Prostate gland (tissue), 2 donors: ENCODE results near the gene NGDN. TPM values are rescaled to one million over a fixed set of nuclear protein-coding genes. Genes with fewer than 3 reads are reported as not detected.

ENCODE experiments used
- DNase-seq: peaks from one replicate; pipeline ENCODE4 v3.0.0-alpha.2; 2019; ENCODE audit warnings: low spot score
- H3K27ac ChIP-seq, 2 donors: fragments of 200-600 bp; sonication (generic); 2 replicates each; pipeline ENCODE4 v1.5.1; 2017 to 2019
- H3K27me3 ChIP-seq: fragments of 200-600 bp; sonication (generic); replicated peaks from 2 replicates; pipeline ENCODE4 v1.5.1; 2019; ENCODE audit not compliant: insufficient read depth
- H3K36me3 ChIP-seq, 2 donors: fragments of 200-600 bp; sonication (generic); 1 replicate in 1 of 2; 2 replicates in 1 of 2; pipeline versions ENCODE4 v1.5.1 to v1.8.1; 2017 to 2019
- H3K4me1 ChIP-seq: fragments of 200-600 bp; sonication (generic); replicated peaks from 2 replicates; pipeline ENCODE4 v1.5.1; 2019
- H3K4me3 ChIP-seq, 2 donors: fragments of 200-600 bp; sonication (generic); 2 replicates each; pipeline ENCODE4 v1.5.1; 2017 to 2019
- H3K9me3 ChIP-seq: fragments of 200-600 bp; sonication (generic); 2 replicates; pipeline ENCODE4 v1.5.1; 2017
- CTCF ChIP-seq, 4 experiments: fragments of 200-600 bp in 2 of 4; fragments of 450-650 bp in 2 of 4; sonication (generic) in 2 of 4; IDR thresholded peaks; 1 replicate in 3 of 4; 2 replicates in 1 of 4; pipeline ENCODE4 v1.5.1; 2016 to 2019; ENCODE audit warnings: antibody characterized with exemption in 4 of 4, mild to moderate bottlenecking in 2 of 4, moderate library complexity in 2 of 4
- POLR2A ChIP-seq: fragments of 450-650 bp; IDR thresholded peaks from one replicate; pipeline ENCODE4 v1.6.1; 2016; ENCODE audit warnings: antibody characterized with exemption, mild to moderate bottlenecking
- POLR2AphosphoS5 ChIP-seq: sonication (generic); formaldehyde crosslinking; IDR thresholded peaks from one replicate; pipeline ENCODE4 v1.6.1; 2017; ENCODE audit warnings: antibody characterized with exemption
- WGBS: methylation state at CpG from one replicate; pipeline ENCODE4 v1.1.5; 2018; 5-methylcytosine and 5-hydroxymethylcytosine counted together
- intact Hi-C: fragments of 100-400 bp; cut with DNase I; formaldehyde crosslinking; loops from one replicate; pipeline ENCODE4 v1.14.2; 2022
- total RNA-seq, 2 donors: library from RNA; depleted of rRNA; stranded (reverse); fragments of >200 nt; gene quantifications; one replicate each; pipeline ENCODE4 v1.1.0, GENCODE V29; 2016

Gene NGDN
- total RNA-seq, 2 donors from 2014 or later = 33.7 to 37.0 TPM

GRCh38 chr14:23522643-23523198 is 53.2 kb downstream of the NGDN start:
- DNase-seq = no peak
- Histone ChIP-seq H3K27ac (no peak overlapping the region), H3K9me3 (no peaks in the 10 kb centered on the region), H3K36me3 (no peaks in the 10 kb centered on the region), H3K4me1 (no peaks in the 10 kb centered on the region), H3K4me3 (no peak overlapping the region), H3K27me3 (no peaks in the 10 kb centered on the region)
- TF ChIP-seq POLR2AphosphoS5 (no peak), CTCF (IDR thresholded peaks at IDR 0.05) (no peak), POLR2A (no peak)
- intact Hi-C loops = no loop called here
- 92% methylated on average over 9 of the region's 9 CpGs for WGBS

DNA sequence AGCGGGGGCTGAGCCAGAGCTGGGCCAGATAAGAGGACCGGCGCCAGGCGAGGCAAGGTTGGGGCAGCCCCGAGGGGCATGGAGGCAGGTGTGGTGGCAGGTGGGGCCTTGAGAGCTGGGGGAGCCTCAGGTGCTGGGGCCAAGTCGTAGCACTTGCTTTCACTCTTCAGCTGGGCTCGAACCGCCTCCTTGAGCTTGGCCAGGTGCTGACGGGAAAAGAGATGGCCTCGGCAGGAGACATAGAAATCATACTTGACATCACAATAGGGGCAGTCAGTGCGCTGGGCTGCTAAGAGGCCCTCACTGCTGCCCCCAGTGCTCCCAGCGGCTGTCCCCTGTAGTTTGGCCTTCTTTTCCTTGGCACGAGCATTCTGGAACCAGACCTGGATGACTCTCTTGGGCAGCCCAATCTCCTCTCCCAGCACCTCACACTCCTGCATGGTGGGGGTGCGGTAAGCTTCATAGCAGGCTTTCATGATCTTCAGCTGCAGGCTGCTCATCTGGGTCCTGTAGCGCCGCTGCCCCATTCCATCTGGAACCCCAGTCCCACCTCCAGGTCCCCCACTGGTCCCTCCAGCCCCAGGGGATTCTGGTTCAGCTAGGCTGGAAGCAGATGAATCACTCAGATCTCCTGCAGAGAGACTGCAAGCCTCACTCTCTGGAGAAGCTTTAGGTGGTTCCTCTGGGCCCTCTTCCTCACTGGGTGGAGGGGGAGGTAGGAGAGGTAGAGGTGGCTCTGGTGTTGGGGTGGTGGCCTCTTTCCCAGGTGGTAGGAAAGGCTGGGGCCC is 53.9 kb downstream of the NGDN start:
- intact Hi-C loops = no loop called here
- WGBS = 88% methylated on average over 16 of the region's 16 CpGs
- no peaks in the 10 kb centered on the region for H3K36me3 ChIP-seq

DNA sequence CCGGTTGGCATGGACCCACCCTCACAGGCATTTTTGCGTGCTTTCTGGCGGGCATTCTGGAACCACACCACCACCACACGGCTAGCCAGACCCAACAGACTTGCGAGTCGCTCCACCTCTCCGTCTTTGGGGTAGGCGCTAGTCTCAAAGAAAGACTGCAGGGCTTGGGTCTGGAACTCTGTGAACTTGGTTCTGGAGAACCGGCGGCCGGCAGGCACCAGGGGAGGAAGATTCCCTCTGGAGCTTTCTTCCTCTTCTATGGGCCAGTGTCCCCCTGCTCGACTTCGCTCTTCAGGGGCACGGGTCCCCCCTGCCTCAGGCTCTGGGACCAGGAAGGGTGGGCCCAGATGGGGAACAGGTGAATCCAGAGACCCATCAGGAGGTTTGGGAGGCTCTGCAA is 55.5 kb downstream of the NGDN start:
- H3K4me3 ChIP-seq = no peak overlapping the region
- 95% methylated on average over 14 of the region's 14 CpGs for WGBS
- no peak overlapping the region for H3K27ac ChIP-seq
- no peaks in the 10 kb centered on the region for H3K36me3 ChIP-seq
- H3K27me3 ChIP-seq = no peaks in the 10 kb centered on the region
- no peaks in the 10 kb centered on the region for H3K4me1 ChIP-seq
- intact Hi-C loops = no loop called here
- no peak for TF ChIP-seq CTCF (IDR thresholded peaks at IDR 0.05)
- TF ChIP-seq POLR2AphosphoS5 = no peak
- TF ChIP-seq POLR2A = no peak
- H3K9me3 ChIP-seq = no peaks in the 10 kb centered on the region
- DNase-seq = no peak

More for the DNA sequence above, 53.9 kb downstream of the NGDN start:
- no peaks in the 10 kb centered on the region for H3K4me1 ChIP-seq
- H3K27me3 ChIP-seq = no peaks in the 10 kb centered on the region
- no peak overlapping the region for H3K4me3 ChIP-seq
- TF ChIP-seq POLR2A = no peak
- no peak for TF ChIP-seq POLR2AphosphoS5
- TF ChIP-seq CTCF (IDR thresholded peaks at IDR 0.05) = no peak
- no peak for DNase-seq
- no peak overlapping the region for H3K27ac ChIP-seq
- no peaks in the 10 kb centered on the region for H3K9me3 ChIP-seq

DNA sequence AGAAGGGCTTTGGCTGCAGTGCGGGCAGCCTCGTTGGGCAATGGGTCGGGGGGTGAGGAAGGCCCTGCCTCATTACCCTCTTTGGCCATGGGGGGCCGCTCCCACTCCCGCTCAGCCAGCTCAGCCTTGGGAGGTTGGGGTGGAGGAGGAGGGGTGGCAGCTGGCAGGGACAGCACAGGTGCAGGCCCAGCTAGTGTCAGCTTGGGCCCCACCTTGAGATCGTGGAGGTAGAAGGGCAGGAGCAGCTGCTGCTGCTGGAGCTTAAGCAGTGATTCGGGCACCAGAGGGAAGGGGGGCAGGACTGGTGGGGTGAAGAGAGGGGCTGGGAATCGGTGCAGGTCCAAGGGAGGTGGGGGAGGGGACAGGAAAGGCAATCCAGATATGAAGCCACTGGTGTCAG is 56.1 kb downstream of the NGDN start:
- TF ChIP-seq CTCF (IDR thresholded peaks at IDR 0.05) (no peak), POLR2A (no peak), POLR2AphosphoS5 (no peak)
- H3K4me3 ChIP-seq = no peak overlapping the region
- WGBS = 76% methylated on average over 8 of the region's 8 CpGs
- DNase-seq = no peak
- intact Hi-C loops = no loop called here
- no peaks in the 10 kb centered on the region for H3K9me3 ChIP-seq
- no peaks in the 10 kb centered on the region for H3K27me3 ChIP-seq
- no peaks in the 10 kb centered on the region for H3K4me1 ChIP-seq
- no peaks in the 10 kb centered on the region for H3K36me3 ChIP-seq
- H3K27ac ChIP-seq = no peak overlapping the region

Other genes with a start within 250 kb of the NGDN start
- gene RNF212B, start 231.8 kb upstream of the NGDN start, total RNA-seq = 10 to 100 TPM in 1 of 2 donors, not detected in 1; 21.1 TPM
- gene HOMEZ, start 183.6 kb upstream of the NGDN start, total RNA-seq = 10 to 100 TPM; 15.3 to 22.0 TPM
- gene PPP1R3E, start 166.8 kb upstream of the NGDN start, total RNA-seq = 10 to 100 TPM in 1 of 2 donors, 1 to 10 TPM in 1; 4.9 to 20.2 TPM
- 10 to 100 TPM; 45.4 to 87.3 TPM for gene BCL2L2, start 162.9 kb upstream of the NGDN start, total RNA-seq
- 100 to 1,000 TPM in 1 of 2 donors, 10 to 100 TPM in 1; 62.7 to 113 TPM for gene PABPN1, start 148.2 kb upstream of the NGDN start, total RNA-seq
- gene SLC22A17, start 116.8 kb upstream of the NGDN start, total RNA-seq = 100 to 1,000 TPM; 207 to 351 TPM
- gene EFS, start 104.5 kb upstream of the NGDN start, total RNA-seq = 10 to 100 TPM; 26.5 to 53.2 TPM
- not detected for gene IL25, start 96.9 kb upstream of the NGDN start, total RNA-seq
- 1 to 10 TPM in 1 of 2 donors, not detected in 1; 1.5 TPM for gene CMTM5, start 92.7 kb upstream of the NGDN start, total RNA-seq
- 1 to 10 TPM in 1 of 2 donors, not detected in 1; 3.1 TPM for gene MYH6, start 61.4 kb upstream of the NGDN start, total RNA-seq
- gene MYH7, start 34.0 kb upstream of the NGDN start, total RNA-seq = 10 to 100 TPM in 1 of 2 donors, under 1 TPM in 1; 0.28 to 40.1 TPM
- 1 to 10 TPM; 2.5 to 3.1 TPM for gene ZFHX2, start 82.1 kb downstream of the NGDN start, total RNA-seq
- 10 to 100 TPM; 22.5 to 45.4 TPM for gene THTPA, start 86.6 kb downstream of the NGDN start, total RNA-seq
- 100 to 1,000 TPM in 1 of 2 donors, 10 to 100 TPM in 1; 95.3 to 134 TPM for gene AP1G2, start 98.1 kb downstream of the NGDN start, total RNA-seq
- gene JPH4, start 109.1 kb downstream of the NGDN start, total RNA-seq = 10 to 100 TPM in 1 of 2 donors, 1 to 10 TPM in 1; 8.5 to 17.8 TPM
- 1 to 10 TPM; 1.2 to 5.9 TPM for gene DHRS2, start 166.7 kb downstream of the NGDN start, total RNA-seq